Brain microvascular endothelial cell (primary cell): Measurements from ENCODE around the gene ADGRV1.

ENCODE experiments used
- DNase-seq: peaks from one replicate; pipeline ENCODE4 v3.0.0-alpha.2; 2020
- H3K27ac ChIP-seq: fragments of 250-450 bp; sonication (Bioruptor Pico); 2 replicates; pipeline ENCODE4 v1.5.1; 2020; ENCODE audit warnings: mild to moderate bottlenecking, moderate library complexity
- H3K27me3 ChIP-seq: fragments of 250-450 bp; sonication (Bioruptor Pico); replicated peaks from 2 replicates; pipeline ENCODE4 v1.5.1; 2020; ENCODE audit warnings: mild to moderate bottlenecking
- H3K36me3 ChIP-seq: fragments of 250-450 bp; sonication (Bioruptor Pico); replicated peaks from 2 replicates; pipeline ENCODE4 v1.5.1; 2020; ENCODE audit warnings: mild to moderate bottlenecking
- H3K4me3 ChIP-seq: 2 replicates; pipeline ENCODE4 v1.5.1; 2011; ENCODE audit warnings: low read depth, mild to moderate bottlenecking, control low read depth, low read length, moderate library complexity
- in situ Hi-C: cut with HindIII; loops from 2 replicates; pipeline ENCODE4 v1.10.0; 2017; ENCODE audit warnings: low sequenced_read_pairs, low pct_ligation_motif_present
- TF ChIP-seq, protein P1 (sequence below): IDR thresholded peaks from 2 replicates; pipeline ENCODE4 v1.5.1; 2011; ENCODE audit warnings: low read depth, mild to moderate bottlenecking, moderate library complexity, low read length, control low read depth, inconsistent platforms; ENCODE audit errors: missing control alignments

The ADGRV1 gene

DNA sequence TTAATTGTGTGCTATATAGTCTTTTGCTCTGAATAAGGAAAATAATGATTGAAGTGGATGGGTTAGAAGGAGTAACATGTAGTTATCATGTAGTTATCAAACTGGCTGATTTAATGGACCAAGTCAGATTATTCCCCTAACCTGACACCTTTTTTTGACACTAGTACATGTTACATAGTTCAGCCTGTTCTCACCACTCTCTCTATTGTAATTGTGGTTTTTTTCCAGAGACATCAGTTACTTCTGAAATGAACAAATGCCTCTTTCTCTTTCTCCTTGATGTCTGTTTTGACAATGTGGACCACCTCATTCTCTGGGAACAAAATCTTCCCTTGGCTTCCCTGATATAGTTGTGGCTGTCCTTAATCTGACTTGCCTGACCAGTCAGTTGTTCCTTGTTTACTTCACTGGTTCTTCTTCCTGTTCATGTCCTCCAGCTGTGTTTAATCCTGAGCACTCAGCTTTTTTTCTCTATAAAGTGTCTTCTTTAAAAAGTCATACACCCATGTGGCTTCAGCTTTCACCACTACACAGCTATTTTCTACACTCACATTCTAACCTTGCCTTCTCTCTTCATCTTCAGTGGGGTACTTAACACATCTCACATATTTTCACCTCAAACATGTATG is 581.1 kb downstream of the ADGRV1 start:
- no peak for DNase-seq
- in situ Hi-C loops, result no loop called here
- Histone ChIP-seq H3K36me3 (no peaks in the 10 kb centered on the region), H3K4me3 (no peak overlapping the region), H3K27ac (no peak overlapping the region), H3K27me3 (no peaks in the 10 kb centered on the region)
- TF ChIP-seq, protein P1, sequence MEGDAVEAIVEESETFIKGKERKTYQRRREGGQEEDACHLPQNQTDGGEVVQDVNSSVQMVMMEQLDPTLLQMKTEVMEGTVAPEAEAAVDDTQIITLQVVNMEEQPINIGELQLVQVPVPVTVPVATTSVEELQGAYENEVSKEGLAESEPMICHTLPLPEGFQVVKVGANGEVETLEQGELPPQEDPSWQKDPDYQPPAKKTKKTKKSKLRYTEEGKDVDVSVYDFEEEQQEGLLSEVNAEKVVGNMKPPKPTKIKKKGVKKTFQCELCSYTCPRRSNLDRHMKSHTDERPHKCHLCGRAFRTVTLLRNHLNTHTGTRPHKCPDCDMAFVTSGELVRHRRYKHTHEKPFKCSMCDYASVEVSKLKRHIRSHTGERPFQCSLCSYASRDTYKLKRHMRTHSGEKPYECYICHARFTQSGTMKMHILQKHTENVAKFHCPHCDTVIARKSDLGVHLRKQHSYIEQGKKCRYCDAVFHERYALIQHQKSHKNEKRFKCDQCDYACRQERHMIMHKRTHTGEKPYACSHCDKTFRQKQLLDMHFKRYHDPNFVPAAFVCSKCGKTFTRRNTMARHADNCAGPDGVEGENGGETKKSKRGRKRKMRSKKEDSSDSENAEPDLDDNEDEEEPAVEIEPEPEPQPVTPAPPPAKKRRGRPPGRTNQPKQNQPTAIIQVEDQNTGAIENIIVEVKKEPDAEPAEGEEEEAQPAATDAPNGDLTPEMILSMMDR, result no peak

DNA sequence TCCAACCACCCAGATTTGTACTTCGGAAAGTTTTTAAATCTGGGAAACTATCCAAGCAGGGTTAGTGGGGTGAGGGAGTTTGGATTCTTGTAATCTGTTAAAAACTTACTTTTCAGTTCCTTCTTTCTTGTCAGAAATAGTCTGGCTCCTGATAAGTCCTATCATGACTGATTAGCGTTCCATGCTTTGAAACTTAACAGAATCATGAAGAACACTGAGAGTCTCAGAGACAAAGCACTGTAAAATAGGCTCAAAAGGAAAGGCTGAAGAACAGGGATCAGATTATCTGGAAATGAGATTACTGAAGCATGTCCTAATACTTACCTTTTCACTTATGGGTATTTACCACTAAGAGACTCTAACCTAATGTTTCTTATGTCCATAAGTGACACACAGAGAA is 582.1 kb downstream of the ADGRV1 start:
- no peak for DNase-seq
- Histone ChIP-seq H3K36me3 (no peaks in the 10 kb centered on the region), H3K27me3 (no peaks in the 10 kb centered on the region), H3K4me3 (no peak overlapping the region), H3K27ac (no peak overlapping the region)
- TF ChIP-seq, protein P1, result no peak
- in situ Hi-C loops, result no loop called here

DNA sequence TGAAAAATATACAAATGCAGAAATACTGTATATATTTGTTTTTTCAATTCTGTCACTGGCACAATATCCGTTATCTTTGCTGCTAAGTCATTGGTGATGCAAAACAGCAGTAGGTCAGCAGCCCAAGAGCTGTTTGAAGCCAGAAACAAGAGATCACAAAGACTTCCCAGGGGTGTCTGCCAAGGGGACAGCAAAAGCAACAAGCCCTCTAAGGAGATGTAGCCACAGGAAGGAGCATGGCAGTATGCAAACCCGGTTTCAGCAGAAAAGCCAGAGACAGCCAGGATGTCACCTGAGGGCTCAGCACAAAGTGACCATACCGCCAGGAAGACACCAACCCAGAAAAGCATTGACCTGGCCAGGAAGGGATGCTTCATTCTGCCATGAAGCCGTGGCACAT is 583.0 kb downstream of the ADGRV1 start:
- Histone ChIP-seq H3K36me3 (no peaks in the 10 kb centered on the region), H3K4me3 (no peak overlapping the region), H3K27ac (no peak overlapping the region), H3K27me3 (no peaks in the 10 kb centered on the region)
- TF ChIP-seq, protein P1, result no peak
- in situ Hi-C loops, result no loop called here
- DNase-seq, result no peak

DNA sequence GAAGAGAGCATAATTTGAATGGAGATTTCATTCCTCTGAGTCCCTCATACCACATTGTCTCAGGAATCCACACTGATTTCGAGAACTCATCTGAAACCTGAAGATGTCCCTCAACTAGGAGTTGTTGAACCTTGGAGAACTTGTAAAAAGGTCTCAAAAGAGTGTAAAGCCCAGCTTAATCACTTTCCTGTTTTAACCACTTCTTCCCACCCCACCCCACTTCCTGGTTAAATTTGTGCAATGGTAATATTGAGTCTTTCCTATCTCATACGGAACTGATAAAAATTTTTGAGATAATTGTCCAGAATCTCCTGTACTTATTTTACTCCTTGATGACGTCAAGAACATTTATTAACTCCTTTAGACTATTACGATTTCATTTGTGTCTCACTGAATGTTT is 583.8 kb downstream of the ADGRV1 start:
- Histone ChIP-seq H3K27me3 (no peaks in the 10 kb centered on the region), H3K36me3 (no peaks in the 10 kb centered on the region), H3K27ac (no peak overlapping the region), H3K4me3 (no peak overlapping the region)
- in situ Hi-C loops, result no loop called here
- DNase-seq, result no peak
- TF ChIP-seq, protein P1, result no peak

DNA sequence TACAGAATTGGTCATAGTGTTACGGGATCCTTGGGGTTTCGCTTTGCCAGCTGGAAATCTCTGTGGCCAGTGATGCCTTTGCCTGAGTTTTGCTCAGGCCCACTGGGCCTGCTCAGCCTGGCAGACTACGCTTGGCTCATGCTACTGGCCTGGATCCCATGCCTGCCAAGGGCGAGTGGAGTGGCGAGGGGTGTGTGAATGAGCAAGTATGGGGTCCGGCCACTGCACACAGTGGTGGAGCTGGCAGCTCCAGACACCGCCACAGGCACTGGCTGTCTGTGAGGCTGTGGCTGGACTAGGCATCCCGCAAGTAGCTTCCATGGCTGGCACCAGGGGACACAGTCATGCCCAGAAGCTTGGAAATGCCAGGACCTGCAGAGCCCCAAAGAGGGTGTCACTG is 584.2 kb downstream of the ADGRV1 start:
- TF ChIP-seq, protein P1, result no peak
- Histone ChIP-seq H3K36me3 (no peaks in the 10 kb centered on the region), H3K4me3 (no peak overlapping the region), H3K27me3 (no peaks in the 10 kb centered on the region), H3K27ac (no peak overlapping the region)
- in situ Hi-C loops, result no loop called here
- no peak for DNase-seq

DNA sequence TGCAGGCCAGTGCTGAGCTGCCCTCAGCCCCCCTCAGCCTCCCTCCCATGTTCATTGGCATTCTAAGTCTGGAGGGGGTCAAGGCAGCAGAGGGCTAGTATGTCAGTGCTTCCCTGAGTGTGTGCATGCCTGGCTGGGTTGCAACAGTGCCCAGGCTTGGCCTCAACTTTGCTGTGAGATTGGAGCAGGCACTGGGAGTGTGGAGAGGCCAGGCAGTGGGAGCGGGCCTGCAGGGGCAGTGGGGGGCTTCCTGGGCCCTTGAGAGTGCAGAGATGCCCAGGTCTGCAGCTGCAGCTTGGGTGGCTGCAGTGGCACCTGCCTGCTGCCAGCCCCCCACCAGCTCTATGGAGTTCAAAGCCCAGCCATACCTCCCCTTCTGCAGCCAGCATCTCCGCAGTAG is 585.2 kb downstream of the ADGRV1 start:
- Histone ChIP-seq H3K27ac (no peak overlapping the region), H3K36me3 (no peaks in the 10 kb centered on the region), H3K4me3 (no peak overlapping the region), H3K27me3 (no peaks in the 10 kb centered on the region)
- TF ChIP-seq, protein P1, result no peak
- in situ Hi-C loops, result no loop called here
- no peak for DNase-seq
